ENCODE data around the gene MYH15. TPM values are rescaled to one million over a fixed set of nuclear protein-coding genes. Genes with fewer than 3 reads are reported as not detected.
A peak's percentile ranks its signal among the peaks of the same experiment; 100 is the strongest.

Gene MYH15
- total and polyA plus RNA-seq, 2 of the 4 experiments (the other 2 are of a cell fraction) = 0.10 to 0.36 TPM

- no peaks in the 10 kb centered on the region for H3K9me3 ChIP-seq (ENCODE audit: control insufficient read depth, insufficient read depth, low read length)
- no peak for TF ChIP-seq CHD1 (IDR thresholded peaks at IDR 0.05; ENCODE audit: low read depth, low read length)
- no peak for TF ChIP-seq CTCF (conservative IDR thresholded peaks at IDR 0.05; ENCODE audit: low read depth, low read length)
- TF ChIP-seq SMC3 (IDR thresholded peaks at IDR 0.05; ENCODE audit: low read depth, low read length) = no peak
- TF ChIP-seq RAD21 (IDR thresholded peaks at IDR 0.05; ENCODE audit: low read length) = no peak
- TF ChIP-seq MAFK (IDR thresholded peaks at IDR 0.05; ENCODE audit: low read depth, low read length) = peak; percentile 10; the same call in 1 of the 2 replicates
- TF ChIP-seq RFX5 (IDR thresholded peaks at IDR 0.05; ENCODE audit: low read depth, low read length) = no peak
- TF ChIP-seq CEBPB (IDR thresholded peaks at IDR 0.05; ENCODE audit: low read depth, low read length) = 0 out of 2 replicates have a peak, but pooled peaks have one; percentile 2
- dilution Hi-C loops (cut with HindIII; ENCODE audit: low sequenced_read_pairs, unreplicated experiment) = no loop called here
Measured at GRCh38 chr3:108488631-108489030, 21.8 kb downstream of the MYH15 start.

More at GRCh38 chr3:108488631-108489030, 21.8 kb downstream of the MYH15 start:
- no TSS peak for BruUV-seq (replicated peaks)
- peak; percentile 93 for DNase-seq
- no peak overlapping the region for H4K8ac ChIP-seq (ENCODE audit: low read depth in 2 of 2, low read length in 2 of 2)
- WGBS, 2 experiments (ENCODE audit: extremely low coverage in 2 of 2, insufficient read length in 1 of 2) = no CpG with 5 or more reads among the region's 1 CpG
- no peak overlapping the region for H2AFZ ChIP-seq (replicated peaks; ENCODE audit: low read length, poor library complexity)
- in situ Hi-C loops (cut with MboI; ENCODE audit: low sequenced_read_pairs) (loop anchor here (10.0 kb wide), 1 partner anchor 814 kb away; no protein-coding TSS in a partner anchor), intact Hi-C loops (cut with micrococcal nuclease) (loop anchor here (1.0 to 5.0 kb wide), 5 partner anchors 64 to 594 kb away; no protein-coding TSS in a partner anchor)
- H4K20me1 ChIP-seq (ENCODE audit: insufficient read depth, low read length) = no peaks in the 10 kb centered on the region
- H4K91ac ChIP-seq (ENCODE audit: insufficient read depth, low read depth, low read length) = no peak overlapping the region
- no peak overlapping the region for H3K4ac ChIP-seq (ENCODE audit: low read depth, low read length)
- no peak overlapping the region for H3K4me3 ChIP-seq (ENCODE audit: insufficient read depth, low read depth, low read length)
- POLR2A ChIA-PET (ENCODE audit: unreplicated experiment) = no interaction called here
- no peak overlapping the region for H3K18ac ChIP-seq (ENCODE audit: low read depth, low read length)
- H3K4me1 ChIP-seq (ENCODE audit: control insufficient read depth, insufficient read depth, low read length) = peaks cover 4% of the 10 kb centered on the region
- H3K4me2 ChIP-seq (ENCODE audit: low read depth, low read length) = peak overlapping the region; percentile 38; the same call in 1 of the 2 replicates
- H2BK5ac ChIP-seq (ENCODE audit: low read depth, low read length, poor library complexity, severe bottlenecking) = no peak overlapping the region
- CTCF ChIA-PET = interaction anchor here (0.6 to 1.4 kb wide), 5 partner anchors 49 to 432 kb away, joined by 3 to 11 read pairs (median 3); no protein-coding TSS in a partner anchor
- no peaks in the 10 kb centered on the region for H3K36me3 ChIP-seq (ENCODE audit: control insufficient read depth, insufficient read depth, low read length)
- H3K23ac ChIP-seq (ENCODE audit: low read depth, low read length) = no peak overlapping the region
- H3K27me3 ChIP-seq (ENCODE audit: control insufficient read depth, insufficient read depth, low read length) = no peaks in the 10 kb centered on the region
- no peak overlapping the region for H2BK15ac ChIP-seq (ENCODE audit: low read depth, low read length)
- H2BK20ac ChIP-seq (ENCODE audit: low read depth, low read length) = 0 out of 2 replicates have a peak overlapping the region, but pooled peaks have one; percentile 47
- H2BK120ac ChIP-seq (ENCODE audit: low read depth, low read length) = no peak overlapping the region
- peak; percentile 48 for ATAC-seq (ENCODE audit: low read depth)
- H3K27ac ChIP-seq (ENCODE audit: insufficient read depth, low read length) = no peak overlapping the region
- H3K9me1 ChIP-seq (ENCODE audit: insufficient read depth, low read length) = no peaks in the 10 kb centered on the region
- no peak overlapping the region for H2AK9ac ChIP-seq (replicated peaks; ENCODE audit: low read depth, low read length, poor library complexity)
- no peak overlapping the region for H3K14ac ChIP-seq (replicated peaks; ENCODE audit: low read depth, low read length)
- H3K9ac ChIP-seq (ENCODE audit: low read depth, low read length) = no peak overlapping the region
- no peak overlapping the region for H4K5ac ChIP-seq (ENCODE audit: low read depth, low read length)
- no peaks in the 10 kb centered on the region for H3K79me1 ChIP-seq (ENCODE audit: low read depth in 1 of 2, low read length in 2 of 2)
- H3K56ac ChIP-seq (ENCODE audit: extremely low read depth, insufficient read depth, low read length) = no peak overlapping the region
- H2AK5ac ChIP-seq (ENCODE audit: low read depth, low read length) = no peak overlapping the region

All from IMR-90 (cell line).